D721Med (cell line): ENCODE measurements around the gene LDHD.

Source experiments
- DNase-seq: peaks from one replicate; pipeline ENCODE4 v3.0.0; 2011; ENCODE audit warnings: low spot score; ENCODE audit not compliant: insufficient read length
- FAIRE-seq: peaks from 2 replicates; lab custom pipeline; 2011; peaks lifted over from hg19 to GRCh38; lab: Jason Lieb, UNC
- TF ChIP-seq, protein P1 (sequence below): IDR thresholded peaks from 2 replicates; pipeline ENCODE4 v1.5.1; 2012; ENCODE audit warnings: mild to moderate bottlenecking, control low read depth; ENCODE audit not compliant: insufficient read depth; ENCODE audit errors: missing control alignments

LDHD gene

DNA sequence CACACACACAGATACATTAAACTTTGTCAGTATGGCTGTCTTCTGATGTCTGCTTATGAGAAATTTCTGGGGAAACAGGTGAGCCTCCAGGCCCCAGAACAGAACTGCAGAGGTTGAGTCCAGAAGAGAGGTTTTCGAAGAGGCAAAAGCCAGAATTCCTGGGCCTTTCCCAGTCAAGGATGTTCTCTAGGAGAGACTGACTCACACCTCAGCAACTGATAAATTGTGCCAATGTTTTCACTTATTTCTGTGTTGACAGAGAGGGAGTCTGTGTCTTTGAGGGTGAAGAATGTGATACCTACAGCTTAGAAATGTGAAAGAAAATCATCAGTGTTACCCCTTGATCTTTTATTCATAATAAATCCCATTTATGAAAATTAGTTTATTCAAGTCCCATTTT lies 30.3 kb downstream of the LDHD start:
- TF ChIP-seq, protein P1, sequence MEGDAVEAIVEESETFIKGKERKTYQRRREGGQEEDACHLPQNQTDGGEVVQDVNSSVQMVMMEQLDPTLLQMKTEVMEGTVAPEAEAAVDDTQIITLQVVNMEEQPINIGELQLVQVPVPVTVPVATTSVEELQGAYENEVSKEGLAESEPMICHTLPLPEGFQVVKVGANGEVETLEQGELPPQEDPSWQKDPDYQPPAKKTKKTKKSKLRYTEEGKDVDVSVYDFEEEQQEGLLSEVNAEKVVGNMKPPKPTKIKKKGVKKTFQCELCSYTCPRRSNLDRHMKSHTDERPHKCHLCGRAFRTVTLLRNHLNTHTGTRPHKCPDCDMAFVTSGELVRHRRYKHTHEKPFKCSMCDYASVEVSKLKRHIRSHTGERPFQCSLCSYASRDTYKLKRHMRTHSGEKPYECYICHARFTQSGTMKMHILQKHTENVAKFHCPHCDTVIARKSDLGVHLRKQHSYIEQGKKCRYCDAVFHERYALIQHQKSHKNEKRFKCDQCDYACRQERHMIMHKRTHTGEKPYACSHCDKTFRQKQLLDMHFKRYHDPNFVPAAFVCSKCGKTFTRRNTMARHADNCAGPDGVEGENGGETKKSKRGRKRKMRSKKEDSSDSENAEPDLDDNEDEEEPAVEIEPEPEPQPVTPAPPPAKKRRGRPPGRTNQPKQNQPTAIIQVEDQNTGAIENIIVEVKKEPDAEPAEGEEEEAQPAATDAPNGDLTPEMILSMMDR, result no peak
- no peak for FAIRE-seq
- DNase-seq, result no peak

DNA sequence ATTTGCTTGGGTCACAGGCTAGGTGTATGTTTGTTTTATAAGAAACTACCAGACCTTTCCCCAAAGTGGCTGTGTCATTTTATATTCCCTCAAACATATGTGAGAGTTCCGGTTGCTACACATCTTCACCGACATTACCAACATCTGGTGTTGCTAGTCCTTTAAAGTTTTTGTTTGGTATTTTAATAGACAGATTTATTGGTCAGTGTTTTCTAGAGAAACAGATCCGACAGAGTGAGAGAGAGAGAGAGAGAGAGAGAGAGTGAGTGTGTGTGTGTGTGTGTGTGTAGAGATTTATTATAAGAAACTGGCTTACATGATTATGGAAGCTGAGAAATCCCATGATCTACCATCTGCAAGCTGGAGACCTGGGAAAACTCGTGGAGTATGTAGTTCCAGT lies 31.0 kb downstream of the LDHD start:
- no peak for FAIRE-seq

DNA sequence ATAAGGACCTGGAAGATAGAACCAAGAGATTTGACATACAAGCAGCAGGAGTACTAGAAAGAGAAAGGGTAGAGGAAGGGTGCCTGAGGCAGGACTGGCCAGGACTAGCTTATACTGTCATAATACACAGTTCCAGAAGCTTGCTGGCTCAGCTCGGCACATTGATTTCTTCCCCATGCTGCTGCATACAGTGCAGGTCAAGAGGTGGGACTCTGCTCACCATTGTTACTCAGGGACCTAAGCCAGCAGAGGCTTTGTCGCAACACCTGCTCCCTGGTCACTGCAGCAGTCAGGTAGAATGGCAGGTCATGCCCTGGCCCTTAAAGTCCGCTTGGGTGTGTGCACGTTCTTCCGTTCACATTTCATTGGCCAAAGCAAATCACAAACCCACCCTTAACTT lies 32.8 kb downstream of the LDHD start:
- TF ChIP-seq, protein P1, result no peak
- no peak for FAIRE-seq
- no peak for DNase-seq

More for the DNA sequence above, 31.0 kb downstream of the LDHD start:
- TF ChIP-seq, protein P1, result no peak
- DNase-seq, result no peak

DNA sequence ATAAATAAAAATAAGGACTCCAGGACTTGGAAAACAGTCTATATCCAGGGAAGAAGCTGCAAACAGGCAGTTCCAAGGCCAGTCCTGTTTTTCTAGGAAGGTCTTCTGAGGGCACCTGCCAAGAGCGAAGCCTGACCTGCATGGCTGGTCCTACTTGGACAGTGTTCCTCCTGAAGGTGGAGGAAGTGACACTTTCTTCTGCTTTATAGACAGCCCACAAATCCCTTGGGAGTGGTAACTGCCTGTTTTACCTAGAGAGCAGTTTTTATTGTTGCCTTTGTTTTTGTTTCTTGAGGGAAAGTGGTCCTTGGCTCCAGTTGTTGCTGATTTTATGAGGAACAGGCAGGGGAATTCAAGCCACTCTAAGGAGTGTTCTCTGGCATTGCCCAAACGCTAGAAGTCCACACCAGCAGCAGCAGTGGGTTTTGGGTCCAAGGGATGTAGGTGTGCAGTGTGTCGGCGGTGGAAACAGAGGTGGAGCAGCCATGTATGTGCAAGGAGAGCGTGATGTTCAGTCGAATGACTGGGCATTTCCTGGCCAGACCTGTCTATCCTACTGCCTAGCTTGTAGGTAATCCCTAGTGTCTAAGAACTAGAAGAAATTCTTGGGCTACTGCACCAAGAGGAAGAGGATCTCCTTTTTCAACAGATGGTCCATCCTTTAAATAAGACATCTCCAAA lies 35.3 kb downstream of the LDHD start:
- no peak for DNase-seq

DNA sequence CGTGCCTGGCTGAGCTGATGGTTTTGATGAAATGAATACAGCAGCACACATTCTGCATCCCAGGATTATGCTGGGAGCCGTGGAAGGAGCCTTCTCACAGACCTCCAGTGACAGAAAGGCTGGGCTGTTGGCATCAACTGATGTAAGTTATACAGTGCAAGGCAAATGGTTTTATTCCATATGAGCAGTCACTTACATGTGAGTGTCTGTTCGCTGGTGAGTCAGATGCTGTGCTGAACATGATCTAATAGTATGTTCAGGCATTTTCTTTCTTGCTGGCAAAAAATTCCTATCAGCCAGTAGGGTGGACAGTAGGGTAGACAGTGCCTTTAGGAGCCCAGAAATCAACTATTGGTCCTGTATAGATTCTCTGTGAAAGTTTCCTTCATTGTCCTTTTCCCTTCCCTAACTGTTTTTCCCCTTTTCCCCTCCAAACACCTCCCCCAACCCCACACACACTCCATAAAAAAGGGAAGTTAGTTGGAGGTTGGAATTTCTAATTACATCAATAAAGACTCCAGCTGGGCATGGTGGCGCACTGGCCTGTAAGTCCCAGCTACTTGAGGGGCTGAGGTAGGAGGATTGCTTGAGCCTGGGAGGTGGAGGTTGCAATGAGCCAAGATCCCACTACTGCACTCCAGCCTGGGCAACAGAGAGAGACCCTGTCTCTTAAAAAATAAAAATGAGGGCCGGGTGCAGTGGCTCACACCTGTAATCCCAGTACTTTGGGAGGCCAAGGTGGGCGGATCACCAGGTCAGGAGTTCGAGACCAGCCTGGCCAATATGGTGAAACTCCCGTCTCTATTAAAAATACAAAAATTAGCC lies 36.2 kb downstream of the LDHD start:
- FAIRE-seq, result no peak
- no peak for DNase-seq
- TF ChIP-seq, protein P1, result no peak

More for the DNA sequence above, 35.3 kb downstream of the LDHD start:
- TF ChIP-seq, protein P1, result no peak
- no peak for FAIRE-seq

DNA sequence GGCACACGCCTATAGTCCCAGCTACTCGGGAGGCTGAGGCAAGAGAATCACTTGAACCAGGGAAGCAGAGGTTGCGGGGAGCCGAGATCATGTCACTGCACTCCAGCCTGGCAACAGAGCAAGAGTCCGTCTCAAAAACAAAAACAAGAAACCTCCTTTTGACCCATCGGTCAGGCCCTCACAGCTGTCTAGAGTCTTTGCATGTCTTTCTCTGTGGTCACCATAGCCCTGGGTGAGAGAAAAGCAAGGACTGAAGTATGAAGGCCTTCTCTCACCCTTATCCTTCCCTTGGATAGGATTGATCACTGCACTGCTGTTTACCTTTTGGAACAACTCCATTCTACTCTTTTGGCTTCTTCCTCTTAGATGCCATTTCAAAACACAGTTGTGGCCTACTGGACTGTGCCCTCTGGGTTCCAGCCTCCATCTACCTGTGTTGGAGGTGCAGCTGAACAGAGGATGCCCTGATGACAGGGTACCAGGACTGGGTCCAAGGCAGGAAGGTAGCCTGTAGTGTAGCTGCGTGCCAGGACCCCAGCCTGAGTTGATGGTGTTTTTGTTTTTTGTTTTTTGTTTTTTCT lies 37.1 kb downstream of the LDHD start:
- DNase-seq, result no peak
- TF ChIP-seq, protein P1, result no peak
- no peak for FAIRE-seq
